Psoas muscle (tissue), 8 donors: Measurements from ENCODE around the gene TPGS1. TPM values are rescaled to one million over a fixed set of nuclear protein-coding genes. Genes with fewer than 3 reads are reported as not detected.
A peak's percentile ranks its signal among the peaks of the same experiment; 100 is the strongest.

Experiments used
- ATAC-seq, 4 donors: fragments of 200-7000 bp; cut with Tn5 transposase; one replicate each; pipeline ENCODE4 v1.9.1; 2020; ENCODE audit warnings: moderate library complexity in 3 of 4, mild to moderate bottlenecking in 2 of 4
- DNase-seq, 2 donors: peaks; one replicate each; pipeline ENCODE4 v3.0.0-alpha.2; 2020
- H3K27ac ChIP-seq: fragments of 200-600 bp; one replicate; pipeline ENCODE4 v1.8.0; 2022
- H3K27me3 ChIP-seq, 3 donors: fragments of 200-600 bp in 1 of 3; one replicate each; pipeline versions ENCODE4 v1.6.1 to v1.8.0; 2013 to 2022; ENCODE audit warnings: low read length in 2 of 3, mild to moderate bottlenecking in 2 of 3, moderate library complexity in 1 of 3; ENCODE audit not compliant: insufficient read depth in 3 of 3
- H3K36me3 ChIP-seq, 2 donors: fragments of 200-600 bp in 1 of 2; one replicate each; pipeline versions ENCODE4 v1.6.1 to v1.8.0; 2013 to 2022; ENCODE audit warnings: low read depth in 1 of 2, mild to moderate bottlenecking in 1 of 2, moderate library complexity in 1 of 2; ENCODE audit not compliant: insufficient read depth in 1 of 2
- H3K4me1 ChIP-seq: fragments of 200-600 bp; one replicate; pipeline ENCODE4 v1.8.0; 2022
- H3K4me3 ChIP-seq: fragments of 200-600 bp; one replicate; pipeline ENCODE4 v1.8.0; 2022; ENCODE audit warnings: mild to moderate bottlenecking
- H3K9me3 ChIP-seq: fragments of 200-600 bp; one replicate; pipeline ENCODE4 v1.8.0; 2022
- WGBS, 3 donors: extraction: QIAGEN DNeasy Blood & Tissue Kit; methylation state at CpG; one replicate each; pipeline versions ENCODE4 v1.1.6 to v1.1.7; 2013; 5-methylcytosine and 5-hydroxymethylcytosine counted together
- intact Hi-C, 2 donors: fragments of 100-400 bp; cut with DNase I; formaldehyde crosslinking; loops; one replicate each; pipeline versions ENCODE4 v1.11.0 to v1.14.2; 2022
- polyA plus RNA-seq, 3 donors: library from polyadenylated mRNA; stranded (reverse); fragments of 200-250 nt; gene quantifications; one replicate each; pipeline ENCODE4 v1.2.3, GENCODE V29; 2013
- total RNA-seq, 4 donors: library from RNA; stranded (reverse); fragmentation: NEBNext Ultra II Directional in 2 of 4; extraction: Animal tissue kit (Norgen Biotek cat#: 25700) in 2 of 4; gene quantifications; one replicate each; pipeline versions ENCODE4 v1.2.1 to v1.2.4, GENCODE V29; 2021 to 2023
- TF ChIP-seq, protein P1 (sequence below): fragments of 200-600 bp; IDR thresholded peaks from one replicate; pipeline ENCODE4 v1.8.0; 2022; ENCODE audit warnings: antibody characterized with exemption
- donor health status: healthy with polysubstance abuse.
- donor health status: DM: no; HTN: no; CAD: no; lungs with moderate emphysema.
- donor health status: Bipolar disorder and iron deficiency.
- donor health status: healthy.
- donor health status: DM: yes; HTN: yes; CAD: no.
- donor health status: DM: no; HTN: no; CAD: no.
- donor health status: DM: no; HTN: no; CAD: no.
- donor health status: DM: yes; HTN: yes; CAD: no.

TPGS1 gene
- total and polyA plus RNA-seq, 7 donors: 8.9 to 16.6 (median 10.6) TPM

DNA sequence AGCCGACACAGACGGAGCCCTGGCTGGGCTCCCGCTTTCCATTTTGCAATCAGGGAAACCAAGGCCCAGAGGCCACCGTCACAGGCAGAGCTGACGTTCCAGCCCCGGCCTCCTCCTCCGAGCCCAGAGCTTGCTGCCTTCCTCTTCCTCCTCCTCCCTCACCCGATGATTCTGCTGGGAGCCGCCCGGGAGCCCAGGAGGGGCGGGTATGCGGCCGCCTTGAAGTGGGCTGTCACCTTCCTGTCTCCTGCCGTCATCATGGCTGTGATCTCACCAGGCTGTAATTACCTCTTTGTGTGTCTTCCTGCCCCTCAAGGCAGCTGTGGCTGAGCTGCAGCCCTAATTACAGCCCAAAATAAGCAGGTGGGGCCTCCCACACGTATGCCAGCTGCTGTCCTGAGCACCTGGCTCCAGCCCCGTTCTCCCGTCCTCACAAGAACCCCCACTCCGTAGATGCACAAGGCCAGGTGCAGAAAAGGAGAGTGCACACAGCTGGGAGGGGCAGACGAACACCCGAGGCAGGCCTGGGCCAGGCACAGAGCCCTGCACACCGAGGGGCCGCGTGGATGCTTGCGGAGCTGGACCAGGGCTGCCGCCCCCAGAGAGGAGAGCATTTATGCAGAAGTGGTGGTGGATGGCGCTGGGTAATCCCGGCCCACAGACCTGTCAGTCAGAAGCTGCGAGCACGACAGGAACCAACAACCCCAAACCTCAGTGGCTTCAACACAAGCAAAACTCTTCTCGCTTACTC, 4.0 kb downstream of the TPGS1 start:
- 45 to 55% (median 50%) methylated on average over 30 of the region's 30 CpGs for WGBS, 3 donors
- Histone ChIP-seq H3K27me3 (no peaks in the 10 kb centered on the region), H3K9me3 (no peaks in the 10 kb centered on the region), H3K4me1 (peaks cover 13% of the 10 kb centered on the region), H3K36me3 (peaks cover 0 to 14% of the 10 kb centered on the region in 2 donors), H3K4me3 (peak overlapping the region; percentile 27), H3K27ac (peak overlapping the region; percentile 70)
- intact Hi-C loops: no loop called here
- ATAC-seq (no peak), DNase-seq (peak in 1 of 2 donors; percentile 65)
- TF ChIP-seq, protein P1, sequence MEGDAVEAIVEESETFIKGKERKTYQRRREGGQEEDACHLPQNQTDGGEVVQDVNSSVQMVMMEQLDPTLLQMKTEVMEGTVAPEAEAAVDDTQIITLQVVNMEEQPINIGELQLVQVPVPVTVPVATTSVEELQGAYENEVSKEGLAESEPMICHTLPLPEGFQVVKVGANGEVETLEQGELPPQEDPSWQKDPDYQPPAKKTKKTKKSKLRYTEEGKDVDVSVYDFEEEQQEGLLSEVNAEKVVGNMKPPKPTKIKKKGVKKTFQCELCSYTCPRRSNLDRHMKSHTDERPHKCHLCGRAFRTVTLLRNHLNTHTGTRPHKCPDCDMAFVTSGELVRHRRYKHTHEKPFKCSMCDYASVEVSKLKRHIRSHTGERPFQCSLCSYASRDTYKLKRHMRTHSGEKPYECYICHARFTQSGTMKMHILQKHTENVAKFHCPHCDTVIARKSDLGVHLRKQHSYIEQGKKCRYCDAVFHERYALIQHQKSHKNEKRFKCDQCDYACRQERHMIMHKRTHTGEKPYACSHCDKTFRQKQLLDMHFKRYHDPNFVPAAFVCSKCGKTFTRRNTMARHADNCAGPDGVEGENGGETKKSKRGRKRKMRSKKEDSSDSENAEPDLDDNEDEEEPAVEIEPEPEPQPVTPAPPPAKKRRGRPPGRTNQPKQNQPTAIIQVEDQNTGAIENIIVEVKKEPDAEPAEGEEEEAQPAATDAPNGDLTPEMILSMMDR: no peak

DNA sequence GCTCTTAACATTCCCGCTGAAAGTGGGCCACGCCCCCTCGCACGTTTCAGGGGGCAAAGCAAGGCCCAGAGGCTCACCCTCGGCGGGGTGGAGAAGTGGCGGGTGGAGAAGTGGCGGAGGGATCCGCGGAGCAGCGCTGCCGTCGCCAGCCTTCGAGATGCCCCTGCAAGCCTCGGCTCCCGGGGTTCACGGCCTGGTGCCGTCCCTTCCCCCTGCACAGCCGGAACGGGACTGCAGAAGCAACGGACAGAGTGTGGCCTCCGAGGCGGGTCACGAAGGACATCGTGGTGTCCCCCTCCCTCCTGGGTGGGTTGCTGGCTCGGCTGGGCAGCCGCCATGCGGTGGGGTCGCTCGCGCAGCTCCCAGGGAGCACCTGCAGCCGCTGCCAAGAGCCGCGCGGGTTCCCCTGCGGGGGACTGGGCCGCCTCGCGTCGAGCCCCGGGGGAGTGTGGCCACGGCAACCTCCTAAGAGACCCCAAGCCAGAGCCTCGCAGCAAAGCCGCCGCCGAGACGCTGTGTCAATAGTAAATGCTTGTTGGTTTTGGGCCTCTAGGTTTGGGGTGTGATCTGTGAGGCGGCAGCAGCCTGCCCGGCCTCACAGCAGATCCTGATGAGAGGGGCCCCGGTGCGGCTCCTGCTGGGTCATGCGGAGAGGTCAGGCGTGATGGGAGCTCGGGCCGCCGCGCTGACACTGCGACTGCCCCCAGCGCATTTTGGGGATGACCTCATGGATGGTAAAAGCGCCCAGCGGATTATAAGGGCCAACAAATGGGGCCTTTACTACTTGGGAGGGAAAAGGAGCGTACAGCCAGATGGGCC, 5.5 kb downstream of the TPGS1 start:
- intact Hi-C loops: no loop called here
- TF ChIP-seq, protein P1: no peak
- DNase-seq (peak in 1 of 2 donors; percentile 54), ATAC-seq (no peak)
- Histone ChIP-seq H3K36me3 (peaks cover 0 to 14% of the 10 kb centered on the region in 2 donors), H3K27me3 (no peaks in the 10 kb centered on the region), H3K4me1 (peaks cover 10% of the 10 kb centered on the region), H3K27ac (no peak overlapping the region), H3K9me3 (no peaks in the 10 kb centered on the region), H3K4me3 (no peak overlapping the region)
- 39 to 46% (median 43%) methylated on average over 58 to 62 of the region's 62 CpGs for WGBS, 3 donors

DNA sequence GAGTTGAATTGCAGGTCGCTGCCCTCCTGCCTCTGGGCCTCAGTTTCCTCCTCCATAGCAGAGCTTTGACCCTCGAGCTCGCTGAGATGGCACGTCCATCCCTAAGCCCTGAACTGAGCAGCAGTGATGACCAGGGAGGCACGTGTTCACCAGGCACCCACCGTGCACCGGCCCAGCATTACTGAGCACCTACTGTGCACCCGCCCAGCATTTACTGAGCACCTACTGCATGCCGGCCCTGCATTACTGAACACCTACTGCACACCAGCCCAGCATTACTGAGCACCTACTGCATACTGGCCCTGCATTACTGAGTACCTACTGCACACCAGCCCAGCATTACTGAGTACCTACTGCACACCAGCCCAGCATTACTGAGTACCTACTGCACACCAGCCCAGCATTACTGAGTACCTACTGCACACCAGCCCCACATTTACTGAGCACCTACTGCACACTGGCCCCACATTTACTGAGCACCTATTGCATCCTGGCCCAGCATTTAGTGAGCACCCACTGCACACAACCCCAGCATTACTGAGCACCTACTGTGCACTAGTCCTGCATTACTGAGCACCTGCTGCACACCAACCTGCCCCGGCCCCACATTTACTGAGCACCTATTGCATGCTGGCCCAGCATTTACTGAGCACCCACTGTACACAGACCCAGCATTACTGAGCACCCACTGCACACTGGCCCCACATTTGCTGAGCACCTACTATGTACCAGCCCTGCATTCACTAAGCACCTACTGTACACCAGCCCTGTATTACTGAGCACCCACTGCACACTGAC, 6.3 kb downstream of the TPGS1 start:
- Histone ChIP-seq H3K36me3 (peaks cover 0 to 14% of the 10 kb centered on the region in 2 donors), H3K4me3 (no peak overlapping the region), H3K9me3 (no peaks in the 10 kb centered on the region), H3K4me1 (peaks cover 2% of the 10 kb centered on the region), H3K27me3 (no peaks in the 10 kb centered on the region), H3K27ac (no peak overlapping the region)
- 78 to 82% (median 82%) methylated on average over 10 of the region's 10 CpGs for WGBS, 3 donors
- DNase-seq (no peak), ATAC-seq (no peak)
- intact Hi-C loops: no loop called here
- TF ChIP-seq, protein P1: no peak

DNA sequence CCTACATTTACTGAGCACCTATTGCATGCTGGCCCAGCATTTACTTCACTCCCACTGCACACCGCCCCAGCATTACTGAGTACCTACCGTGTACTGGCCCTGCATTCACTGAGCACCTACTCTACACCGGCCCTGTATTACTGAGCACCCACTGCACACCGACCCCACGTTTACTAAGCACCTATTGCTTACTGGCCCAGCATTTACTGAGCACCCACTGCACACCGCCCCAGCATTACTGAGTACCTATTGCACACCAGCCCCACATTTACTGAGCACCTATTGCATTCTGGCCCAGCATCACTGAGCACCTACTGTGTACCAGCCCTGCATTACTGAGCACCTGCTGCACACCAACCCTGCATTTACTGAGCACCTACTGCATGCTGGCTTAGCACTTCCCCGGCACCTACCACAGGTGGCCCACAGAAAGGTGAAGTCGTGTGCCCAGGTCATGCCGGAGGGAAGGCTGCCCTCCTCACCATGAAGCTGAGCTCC, 6.9 kb downstream of the TPGS1 start:
- H3K27ac ChIP-seq: no peak overlapping the region
- TF ChIP-seq, protein P1: no peak
- 94 to 96% (median 96%) methylated on average over 9 of the region's 9 CpGs for WGBS, 3 donors
- no peak overlapping the region for H3K4me3 ChIP-seq
- H3K36me3 ChIP-seq: peaks cover 0 to 14% of the 10 kb centered on the region in 2 donors
- no peak for DNase-seq
- intact Hi-C loops: no loop called here
- H3K4me1 ChIP-seq: no peaks in the 10 kb centered on the region
- H3K27me3 ChIP-seq: no peaks in the 10 kb centered on the region
- no peak for ATAC-seq
- no peaks in the 10 kb centered on the region for H3K9me3 ChIP-seq
